IPS-NIHi7 (cell line): ENCODE measurements around the gene NOC4L.
"Not testable (repeated sequence)": the region's sequence is repeated elsewhere in the genome, so short reads cannot be mapped to it uniquely, and the experiment has no call there.

Experiments used
- DNase-seq: peaks from one replicate; pipeline ENCODE4 v3.0.0; 2012; ENCODE audit warnings: mixed read lengths; ENCODE audit errors: extremely low spot score

The NOC4L gene

GRCh38 chr12:132123970-132124765 lies 20.1 kb upstream of the NOC4L start:
- DNase-seq: no peak

GRCh38 chr12:132124766-132125425 lies 19.4 kb upstream of the NOC4L start:
- no peak for DNase-seq

GRCh38 chr12:132125736-132126135 lies 18.5 kb upstream of the NOC4L start:
- DNase-seq: no peak

GRCh38 chr12:132127041-132127440 lies 17.2 kb upstream of the NOC4L start:
- no peak for DNase-seq

- no peak for DNase-seq
Measured at GRCh38 chr12:132129007-132129406, 15.2 kb upstream of the NOC4L start.

- no peak for DNase-seq
Measured at GRCh38 chr12:132130690-132131089, 13.6 kb upstream of the NOC4L start.

GRCh38 chr12:132131229-132131628 lies 13.0 kb upstream of the NOC4L start:
- no peak for DNase-seq

- no peak for DNase-seq
Measured at GRCh38 chr12:132131952-132132351, 12.3 kb upstream of the NOC4L start.

- DNase-seq: no peak
Measured at GRCh38 chr12:132132609-132133430, 11.4 kb upstream of the NOC4L start.

- DNase-seq: peak; percentile 31
Measured at GRCh38 chr12:132133952-132134652, 10.2 kb upstream of the NOC4L start.

GRCh38 chr12:132134653-132135183 lies 9.5 kb upstream of the NOC4L start:
- DNase-seq: not testable (repeated sequence)

- not testable (repeated sequence) for DNase-seq
Measured at GRCh38 chr12:132136226-132136625, 8.0 kb upstream of the NOC4L start.

GRCh38 chr12:132137483-132138125 lies 6.7 kb upstream of the NOC4L start:
- no peak for DNase-seq

- no peak for DNase-seq
Measured at GRCh38 chr12:132138941-132139871, 5.1 kb upstream of the NOC4L start.

- no peak for DNase-seq
Measured at GRCh38 chr12:132139912-132140311, 4.3 kb upstream of the NOC4L start.

GRCh38 chr12:132140501-132140900 lies 3.8 kb upstream of the NOC4L start:
- no peak for DNase-seq

- DNase-seq: no peak
Measured at GRCh38 chr12:132140918-132141841, 3.1 kb upstream of the NOC4L start.

- no peak for DNase-seq
Measured at GRCh38 chr12:132141976-132142678, 2.1 kb upstream of the NOC4L start.
